ENCODE measurements around the gene CAP2.

DNA sequence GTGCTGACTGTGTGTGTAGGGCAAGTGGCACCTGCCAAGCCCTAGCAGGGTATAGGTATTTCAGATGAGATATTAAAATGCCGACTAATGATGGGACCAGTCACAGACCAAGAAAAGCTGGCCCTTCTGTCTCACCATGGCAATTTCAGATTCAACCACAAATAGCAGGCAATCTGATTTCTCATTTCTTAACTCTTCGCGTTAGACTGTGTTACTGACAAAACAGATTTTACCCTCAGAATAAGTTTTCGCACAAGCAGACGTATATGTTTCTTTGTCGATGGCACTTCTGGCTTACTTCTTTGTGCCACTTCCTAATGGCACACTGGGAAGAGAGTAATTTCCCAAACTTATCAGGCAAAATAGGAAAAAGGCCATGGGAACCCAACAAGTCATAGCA, 58.7 kb downstream of the CAP2 start:
- TF ChIP-seq FOXJ3 (CRISPR knock-in tag; IDR thresholded peaks at IDR 0.05; ENCODE audit: borderline replicate concordance) (no peak), USF2 (CRISPR knock-in tag; IDR thresholded peaks at IDR 0.05) (no peak), JUN (CRISPR knock-in tag; IDR thresholded peaks at IDR 0.05) (no peak), ATF2 (CRISPR knock-in tag; IDR thresholded peaks at IDR 0.05; ENCODE audit: borderline replicate concordance, low read depth) (no peak), AR (CRISPR knock-in tag; IDR thresholded peaks at IDR 0.05) (no peak)
- TF ChIP-seq, protein P1, sequence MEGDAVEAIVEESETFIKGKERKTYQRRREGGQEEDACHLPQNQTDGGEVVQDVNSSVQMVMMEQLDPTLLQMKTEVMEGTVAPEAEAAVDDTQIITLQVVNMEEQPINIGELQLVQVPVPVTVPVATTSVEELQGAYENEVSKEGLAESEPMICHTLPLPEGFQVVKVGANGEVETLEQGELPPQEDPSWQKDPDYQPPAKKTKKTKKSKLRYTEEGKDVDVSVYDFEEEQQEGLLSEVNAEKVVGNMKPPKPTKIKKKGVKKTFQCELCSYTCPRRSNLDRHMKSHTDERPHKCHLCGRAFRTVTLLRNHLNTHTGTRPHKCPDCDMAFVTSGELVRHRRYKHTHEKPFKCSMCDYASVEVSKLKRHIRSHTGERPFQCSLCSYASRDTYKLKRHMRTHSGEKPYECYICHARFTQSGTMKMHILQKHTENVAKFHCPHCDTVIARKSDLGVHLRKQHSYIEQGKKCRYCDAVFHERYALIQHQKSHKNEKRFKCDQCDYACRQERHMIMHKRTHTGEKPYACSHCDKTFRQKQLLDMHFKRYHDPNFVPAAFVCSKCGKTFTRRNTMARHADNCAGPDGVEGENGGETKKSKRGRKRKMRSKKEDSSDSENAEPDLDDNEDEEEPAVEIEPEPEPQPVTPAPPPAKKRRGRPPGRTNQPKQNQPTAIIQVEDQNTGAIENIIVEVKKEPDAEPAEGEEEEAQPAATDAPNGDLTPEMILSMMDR (IDR thresholded peaks at IDR 0.05): no peak
